ENCODE results near the gene KIF19.
"Not testable (repeated sequence)": the region's sequence is repeated elsewhere in the genome, so short reads cannot be mapped to it uniquely, and the experiment has no call there.

KIF19 gene

DNA sequence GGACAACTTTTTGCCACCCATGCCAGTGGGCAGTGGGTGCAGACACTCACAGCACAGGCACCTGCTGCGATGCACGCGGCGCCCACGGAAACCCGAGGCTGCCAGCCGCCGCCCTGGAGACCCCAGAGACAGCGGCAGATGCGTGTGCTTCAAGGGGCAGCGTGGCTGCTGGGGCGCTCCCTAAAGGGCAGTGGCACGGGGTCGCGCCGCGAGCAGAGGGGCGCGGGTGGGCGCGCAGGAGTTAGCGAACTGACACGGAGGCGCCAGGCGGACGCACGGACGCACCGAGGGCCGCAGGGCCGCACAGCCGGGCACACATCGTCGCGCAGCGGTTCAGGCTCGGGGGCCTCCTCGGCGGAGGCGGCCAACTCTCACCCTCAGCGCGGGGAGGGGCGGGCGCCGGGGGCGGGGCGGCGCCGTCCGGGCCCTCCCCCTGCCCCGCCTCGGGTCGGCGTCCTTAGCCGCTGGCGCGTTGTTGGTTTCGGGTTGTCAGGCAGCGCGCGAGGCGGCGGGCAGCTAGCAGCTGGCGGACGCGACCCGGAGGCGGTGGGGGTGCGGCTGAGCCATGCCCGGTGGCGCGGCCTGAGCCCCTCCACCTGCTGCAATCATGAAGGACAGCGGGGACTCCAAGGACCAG lies at the start of gene KIF19:
Gene KIF19, plus strand, starts transcription at position 484 of the 637 bp plus-strand sequence. Its CDS starts 124 bp downstream, at position 608.
- DNase-seq = peak in 5 of 14 donors; percentile 17 to 57 (median 32)

- peak in 11 of 14 donors; percentile 39 to 88 (median 69) for DNase-seq
Measured at GRCh38 chr17:74276541-74277009, 49.5 kb upstream of the KIF19 start.

DNA sequence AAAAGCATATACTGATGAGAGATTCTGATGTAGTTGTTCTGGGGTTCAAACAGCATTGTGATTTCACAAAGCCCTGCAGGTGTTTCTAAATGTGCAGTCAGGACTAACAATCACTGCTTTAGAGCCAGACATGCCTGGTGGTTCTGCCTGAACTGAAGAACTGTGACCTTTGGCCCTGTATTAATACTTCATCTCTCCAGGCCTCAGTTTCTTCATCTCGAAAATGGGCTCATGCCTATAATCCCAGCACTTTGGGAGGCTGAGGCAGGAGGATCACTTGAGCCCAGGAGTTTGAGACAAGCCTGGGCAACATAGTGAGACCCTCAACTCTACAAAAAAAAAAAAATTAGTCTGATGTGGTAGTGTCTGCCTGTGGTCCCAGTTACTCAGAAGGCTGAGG lies 48.1 kb upstream of the KIF19 start:
- no peak for DNase-seq

DNA sequence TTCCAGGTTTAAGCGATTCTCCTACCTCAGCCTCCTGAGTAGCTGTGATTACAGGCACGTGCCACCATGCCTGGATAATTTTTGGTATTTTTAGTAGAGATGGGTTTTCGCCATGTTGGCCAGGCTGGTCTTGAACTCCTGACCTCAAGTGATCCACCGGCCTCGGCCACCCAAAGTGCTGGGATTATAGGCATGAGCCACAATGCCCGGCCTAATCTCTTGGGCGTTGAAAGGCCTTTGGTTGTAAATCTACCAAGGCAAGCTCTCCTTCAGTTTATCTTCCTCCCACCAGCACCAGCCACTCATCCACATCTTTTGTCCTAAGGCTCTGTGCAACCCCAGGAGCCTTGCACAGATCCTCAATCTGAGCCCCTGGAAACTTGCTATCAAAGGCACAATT lies 46.4 kb upstream of the KIF19 start:
- DNase-seq = not testable (repeated sequence)

GRCh38 chr17:74280093-74280513 lies 45.9 kb upstream of the KIF19 start:
- no peak for DNase-seq

GRCh38 chr17:74281799-74282198 lies 44.2 kb upstream of the KIF19 start:
- no peak for DNase-seq

- not testable (repeated sequence) for DNase-seq
Measured at GRCh38 chr17:74282274-74282586, 43.8 kb upstream of the KIF19 start.

DNA sequence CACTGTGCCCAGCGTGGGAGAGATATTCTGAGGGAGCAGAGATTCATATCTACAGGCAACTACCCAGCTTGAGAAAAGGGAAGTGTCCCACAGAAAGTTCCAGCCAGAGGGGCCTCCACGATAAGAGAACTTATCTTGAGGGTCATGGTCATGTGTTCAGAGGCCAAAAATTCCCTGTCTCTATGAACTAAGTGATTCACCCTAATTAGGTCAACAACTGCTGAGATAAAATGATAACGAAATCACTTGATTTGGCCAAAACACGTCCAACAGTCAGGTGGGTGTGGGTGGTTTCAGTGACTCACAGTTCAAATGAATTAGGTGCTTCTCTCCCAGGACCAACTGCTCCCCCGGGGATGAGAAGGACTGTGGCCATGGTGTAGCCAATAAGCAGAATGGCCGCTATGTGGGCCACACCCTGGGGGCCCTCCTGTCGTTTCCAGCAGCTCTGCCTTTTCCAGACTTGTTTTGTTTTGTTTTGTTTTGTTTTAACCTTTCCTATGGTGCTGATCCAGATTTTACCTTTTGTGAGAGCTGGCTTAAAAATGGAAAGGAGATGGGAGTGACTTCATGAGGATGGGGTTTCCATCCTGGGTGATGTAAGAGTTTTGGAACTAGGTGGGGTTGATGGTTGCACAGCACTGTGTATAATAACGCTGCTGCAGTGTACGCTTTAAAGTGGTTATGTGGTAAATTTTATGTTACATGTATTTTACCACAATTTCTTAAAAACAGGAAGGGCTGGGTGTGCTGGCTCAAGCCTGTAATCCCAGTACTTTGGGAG lies 43.2 kb upstream of the KIF19 start:
- no peak for DNase-seq

DNA sequence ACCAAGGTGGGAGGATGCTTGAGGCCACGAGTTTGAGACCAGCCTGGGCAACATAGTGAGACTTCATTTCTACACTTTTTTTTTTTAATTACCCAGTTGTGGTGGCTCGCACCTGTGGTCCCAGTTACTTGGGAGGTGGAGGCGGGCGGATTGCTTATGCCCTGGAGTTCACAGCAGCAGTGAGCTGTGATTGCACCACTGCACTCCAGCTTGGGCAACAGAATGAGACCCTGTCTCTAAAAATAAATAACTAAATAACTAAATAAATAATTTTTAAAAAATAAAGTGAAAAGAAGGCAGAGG lies 42.7 kb upstream of the KIF19 start:
- DNase-seq = no peak

- DNase-seq = no peak
Measured at GRCh38 chr17:74287031-74287602, 38.9 kb upstream of the KIF19 start.

DNA sequence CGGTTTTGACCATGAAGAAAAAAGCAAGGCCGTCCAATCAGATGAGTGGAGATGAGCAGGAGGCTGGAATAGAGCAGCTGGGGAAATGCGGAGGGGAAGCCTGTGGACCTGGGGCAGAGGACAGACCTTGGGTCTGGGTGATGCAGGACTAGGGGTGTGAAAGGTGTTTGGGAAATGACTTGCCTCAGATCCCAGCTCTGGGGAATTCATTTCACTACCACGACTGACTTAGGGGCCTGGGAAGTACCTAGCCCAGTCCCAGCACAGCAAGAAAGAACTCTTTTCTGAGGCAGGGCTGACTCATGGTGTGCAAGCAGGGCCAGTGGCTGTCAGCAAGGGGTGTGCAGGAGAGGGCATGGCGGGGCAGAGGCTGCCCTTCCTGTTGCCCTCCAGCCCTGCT lies 37.2 kb upstream of the KIF19 start:
- DNase-seq = no peak

DNA sequence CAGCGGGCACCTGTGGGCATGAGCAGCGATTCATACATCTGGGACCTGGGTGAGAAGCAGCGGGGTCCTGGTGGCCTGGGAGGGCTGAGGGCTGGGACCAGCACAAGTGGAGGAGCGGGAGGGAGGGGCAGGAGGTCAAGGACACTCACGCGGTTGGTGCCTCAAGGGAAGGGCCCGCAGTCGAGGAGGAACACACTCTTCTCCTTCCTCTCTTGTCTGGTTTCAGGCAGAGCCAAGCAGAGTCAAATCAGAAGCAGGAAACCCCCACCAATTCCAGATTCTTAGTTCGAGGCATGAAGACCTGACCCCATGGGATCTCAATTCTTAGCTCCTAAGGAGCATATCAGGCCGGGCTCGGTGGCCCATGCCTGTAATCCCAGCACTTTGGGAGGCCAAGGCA lies 36.3 kb upstream of the KIF19 start:
- DNase-seq = no peak

- no peak for DNase-seq
Measured at GRCh38 chr17:74290340-74290739, 35.7 kb upstream of the KIF19 start.

DNA sequence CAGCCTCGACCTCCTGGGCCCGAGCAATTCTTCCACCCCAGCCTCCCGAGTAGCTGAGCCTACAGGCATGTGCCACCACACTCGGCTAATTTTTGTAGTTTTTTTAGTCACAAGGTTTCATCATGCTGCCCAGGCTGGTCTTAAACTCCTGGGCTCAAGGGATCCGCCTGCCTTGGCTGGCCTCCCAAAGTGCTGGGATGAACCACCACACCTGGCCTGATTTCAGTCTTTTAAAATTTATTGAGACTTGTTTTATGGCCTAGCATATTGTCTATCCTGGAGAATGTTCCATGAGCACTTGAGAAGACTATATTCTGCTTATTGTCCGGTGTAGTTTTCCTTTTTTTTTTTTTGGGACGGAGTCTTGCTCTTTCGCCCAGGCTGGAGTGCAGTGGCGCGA lies 33.5 kb upstream of the KIF19 start:
- no peak for DNase-seq

- DNase-seq = no peak
Measured at GRCh38 chr17:74295625-74296547, 30.1 kb upstream of the KIF19 start.

- peak in 12 of 14 donors; percentile 13 to 75 (median 54) for DNase-seq
Measured at GRCh38 chr17:74296548-74296936, 29.5 kb upstream of the KIF19 start.

DNA sequence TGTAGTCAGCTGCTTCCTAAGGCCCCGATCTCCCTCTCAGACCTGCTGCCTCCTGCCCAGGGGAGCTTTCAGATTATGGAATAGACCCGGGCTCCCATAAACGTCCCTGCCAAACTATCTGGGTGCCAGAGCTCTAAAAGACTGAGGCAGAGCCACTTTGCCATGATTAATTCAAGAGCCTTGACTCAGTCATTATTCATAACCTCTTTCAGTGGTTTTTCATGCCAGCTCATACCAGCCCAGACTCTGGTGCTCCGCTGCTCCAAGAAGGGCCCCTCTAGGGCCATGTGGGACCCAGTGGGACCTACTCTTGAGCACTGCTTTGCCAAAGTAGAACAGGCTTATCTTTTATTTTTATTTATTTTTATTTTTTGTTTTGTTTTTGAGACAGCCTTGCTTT lies 28.1 kb upstream of the KIF19 start:
- DNase-seq = peak in 1 of 14 donors; percentile 18

DNA sequence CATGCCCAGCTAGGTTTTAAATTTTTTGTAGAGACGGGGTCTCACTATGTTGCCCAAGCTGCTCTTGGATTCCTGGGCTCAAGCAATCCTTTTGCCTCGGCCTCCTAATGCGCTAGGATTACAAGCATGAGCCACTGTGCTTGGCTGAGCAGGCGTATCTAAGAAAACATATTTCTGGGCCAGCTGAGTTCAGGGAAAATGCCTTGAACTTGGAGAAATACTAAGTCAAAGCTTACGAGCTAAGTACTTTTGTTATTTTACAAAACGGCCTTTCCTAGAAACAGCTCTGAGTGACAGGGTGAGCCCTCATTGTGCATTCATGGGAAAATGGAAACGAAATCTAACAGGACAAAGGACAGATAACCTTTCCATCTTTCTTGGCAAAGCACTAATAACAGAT lies 27.2 kb upstream of the KIF19 start:
- no peak for DNase-seq

- no peak for DNase-seq
Measured at GRCh38 chr17:74299226-74300009, 26.6 kb upstream of the KIF19 start.

DNA sequence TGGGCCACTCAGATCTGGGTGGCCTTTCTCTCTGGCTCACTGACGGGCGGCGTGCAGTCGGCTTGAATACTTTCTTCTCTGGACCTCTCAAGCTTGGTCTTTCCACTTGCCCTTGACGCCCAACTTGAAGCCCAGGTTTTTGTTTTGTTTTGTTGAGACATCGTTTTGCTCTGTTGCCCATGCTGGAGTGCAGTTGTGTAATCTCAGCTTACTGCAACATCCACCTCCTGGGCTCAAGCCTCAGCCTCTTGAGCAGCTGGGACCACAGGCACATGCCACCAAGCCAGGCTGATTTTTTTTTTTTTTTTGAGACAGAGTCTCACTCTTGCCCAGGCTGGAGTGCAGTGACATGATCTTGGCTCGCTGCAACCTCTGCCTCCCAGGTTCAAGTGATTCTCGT lies 22.7 kb upstream of the KIF19 start:
- DNase-seq = no peak

DNA sequence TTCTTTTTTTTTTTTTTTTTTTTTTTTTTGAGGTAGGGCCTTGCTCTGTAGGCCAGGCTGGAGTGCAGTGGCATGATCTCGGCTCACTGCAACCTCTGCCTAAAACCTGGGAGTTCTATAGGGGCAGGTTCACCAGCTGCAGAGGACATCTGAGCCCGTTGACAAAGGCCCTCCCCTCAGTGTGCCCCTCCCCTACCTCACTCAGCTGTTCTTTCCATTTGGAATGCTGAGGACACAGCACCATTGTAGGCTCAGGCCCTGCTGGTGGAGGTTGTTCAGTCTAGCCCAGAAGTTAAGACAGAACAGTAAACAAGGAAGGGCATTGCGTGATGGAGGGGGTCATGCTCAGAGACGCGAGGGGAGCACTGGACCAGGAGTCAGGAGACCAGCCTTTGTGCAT lies 21.8 kb upstream of the KIF19 start:
- DNase-seq = no peak
